Right atrium auricular region (tissue), 2 donors: ENCODE measurements around the gene PCSK2. TPM values are rescaled to one million over a fixed set of nuclear protein-coding genes. Genes with fewer than 3 reads are reported as not detected.

Source experiments
- DNase-seq: peaks from one replicate; pipeline ENCODE4 v3.0.0-alpha.2; 2019; ENCODE audit warnings: low spot score
- H3K27ac ChIP-seq, 2 donors: fragments of 200-600 bp; sonication (generic); 1 replicate in 1 of 2; 2 replicates in 1 of 2; pipeline ENCODE4 v1.5.1; 2016 to 2019
- H3K27me3 ChIP-seq, 2 donors: fragments of 200-600 bp; sonication (generic); one replicate each; pipeline versions ENCODE4 v1.5.1 to v1.6.0; 2017 to 2019
- H3K36me3 ChIP-seq: fragments of 200-600 bp; sonication (generic); one replicate; pipeline ENCODE4 v1.5.1; 2016
- H3K4me1 ChIP-seq, 2 donors: fragments of 200-600 bp; sonication (generic); one replicate each; pipeline versions ENCODE4 v1.5.1 to v1.6.0; 2017 to 2019
- H3K4me3 ChIP-seq, 2 donors: fragments of 200-600 bp; sonication (generic); 1 replicate in 1 of 2; 2 replicates in 1 of 2; pipeline ENCODE4 v1.5.1; 2017 to 2019; ENCODE audit warnings: mild to moderate bottlenecking in 1 of 2, moderate library complexity in 1 of 2
- H3K9me3 ChIP-seq, 2 donors: fragments of 200-600 bp; sonication (generic); one replicate each; pipeline ENCODE4 v1.5.1; 2019
- total RNA-seq, 2 donors: library from RNA; depleted of rRNA; stranded (reverse); fragments of >200 nt; gene quantifications; one replicate each; pipeline ENCODE4 v1.1.0, GENCODE V29; 2016
- TF ChIP-seq, protein P1 (sequence below), 2 donors: fragments of 200-600 bp; sonication (generic); IDR thresholded peaks; one replicate each; pipeline ENCODE4 v1.5.1; 2019; ENCODE audit warnings: antibody characterized with exemption in 2 of 2

The PCSK2 gene
- total RNA-seq, 2 donors from 2014 or later, result 1.6 to 2.6 TPM

DNA sequence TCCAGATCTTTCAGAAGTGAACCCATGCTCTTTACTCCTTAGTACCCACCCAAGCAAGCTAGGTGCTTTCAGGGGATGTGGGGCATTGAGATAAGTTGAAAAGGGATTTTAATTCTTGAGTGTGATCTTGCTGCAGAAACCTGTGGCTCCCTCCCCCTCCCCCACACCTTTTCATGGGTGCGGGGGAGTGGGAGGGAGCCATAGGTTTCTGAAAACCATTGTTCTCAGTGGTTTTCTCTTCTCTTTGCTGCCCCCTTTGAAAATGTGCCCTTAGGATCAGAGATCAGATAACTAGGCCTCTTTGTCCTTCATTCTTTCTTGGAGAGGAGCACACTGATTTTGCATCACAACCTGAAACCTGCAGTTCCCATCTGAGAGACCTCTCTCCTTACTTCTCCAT is 2.4 kb downstream of the PCSK2 start:
- Histone ChIP-seq H3K9me3 (no peaks in the 10 kb centered on the region), H3K27ac (no peak overlapping the region), H3K4me3 (no peak overlapping the region), H3K27me3 (peaks cover 12 to 21% of the 10 kb centered on the region in 2 donors), H3K4me1 (peaks cover 0 to 8% of the 10 kb centered on the region in 2 donors), H3K36me3 (no peaks in the 10 kb centered on the region)
- DNase-seq, result no peak
- TF ChIP-seq, protein P1, sequence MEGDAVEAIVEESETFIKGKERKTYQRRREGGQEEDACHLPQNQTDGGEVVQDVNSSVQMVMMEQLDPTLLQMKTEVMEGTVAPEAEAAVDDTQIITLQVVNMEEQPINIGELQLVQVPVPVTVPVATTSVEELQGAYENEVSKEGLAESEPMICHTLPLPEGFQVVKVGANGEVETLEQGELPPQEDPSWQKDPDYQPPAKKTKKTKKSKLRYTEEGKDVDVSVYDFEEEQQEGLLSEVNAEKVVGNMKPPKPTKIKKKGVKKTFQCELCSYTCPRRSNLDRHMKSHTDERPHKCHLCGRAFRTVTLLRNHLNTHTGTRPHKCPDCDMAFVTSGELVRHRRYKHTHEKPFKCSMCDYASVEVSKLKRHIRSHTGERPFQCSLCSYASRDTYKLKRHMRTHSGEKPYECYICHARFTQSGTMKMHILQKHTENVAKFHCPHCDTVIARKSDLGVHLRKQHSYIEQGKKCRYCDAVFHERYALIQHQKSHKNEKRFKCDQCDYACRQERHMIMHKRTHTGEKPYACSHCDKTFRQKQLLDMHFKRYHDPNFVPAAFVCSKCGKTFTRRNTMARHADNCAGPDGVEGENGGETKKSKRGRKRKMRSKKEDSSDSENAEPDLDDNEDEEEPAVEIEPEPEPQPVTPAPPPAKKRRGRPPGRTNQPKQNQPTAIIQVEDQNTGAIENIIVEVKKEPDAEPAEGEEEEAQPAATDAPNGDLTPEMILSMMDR (IDR thresholded peaks at IDR 0.05), result no peak

DNA sequence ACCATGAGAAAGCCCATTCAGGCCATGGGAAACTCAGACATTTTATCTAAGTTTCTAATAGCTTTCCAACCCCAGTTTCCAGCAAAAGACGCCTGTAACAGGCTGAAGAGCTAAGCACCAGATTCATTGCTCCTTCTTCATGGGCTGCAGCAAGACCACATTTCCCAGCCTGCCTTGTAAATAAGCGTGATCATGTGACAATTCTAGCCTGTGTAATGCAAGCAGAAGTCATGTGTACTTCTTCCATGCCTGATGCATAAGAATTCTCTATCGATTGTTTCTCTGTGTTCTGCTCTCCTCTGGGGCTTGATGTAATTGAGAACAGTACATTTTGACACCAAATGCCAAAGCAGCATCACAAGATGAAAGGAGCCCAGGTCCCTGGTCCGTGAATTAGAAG is 6.8 kb downstream of the PCSK2 start:
- TF ChIP-seq, protein P1 (IDR thresholded peaks at IDR 0.05), result no peak
- Histone ChIP-seq H3K4me3 (no peak overlapping the region), H3K4me1 (no peaks in the 10 kb centered on the region), H3K36me3 (no peaks in the 10 kb centered on the region), H3K27me3 (peaks cover 0 to 2% of the 10 kb centered on the region in 2 donors), H3K9me3 (no peaks in the 10 kb centered on the region), H3K27ac (no peak overlapping the region)
- no peak for DNase-seq

DNA sequence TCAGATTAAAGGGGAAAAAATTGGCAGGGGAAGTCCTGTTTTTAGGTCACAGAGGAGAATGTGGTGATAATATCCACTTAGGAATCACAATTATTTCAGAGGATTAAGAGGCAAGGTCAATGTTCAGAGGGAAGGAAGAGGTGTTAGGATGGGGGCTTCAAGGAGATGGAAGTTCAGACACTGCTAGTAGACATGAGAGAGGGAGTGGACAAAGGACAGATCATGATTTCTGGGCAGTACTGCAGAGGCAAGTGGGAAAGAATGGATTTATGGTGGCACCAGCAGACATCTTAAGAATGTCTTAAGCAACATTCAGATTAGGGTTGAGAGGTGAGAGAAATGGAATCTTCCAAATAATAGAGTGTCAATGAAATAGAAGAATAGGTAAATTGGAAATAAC is 9.9 kb downstream of the PCSK2 start:
- no peak for DNase-seq
- no peak overlapping the region for H3K27ac ChIP-seq
- no peaks in the 10 kb centered on the region for H3K36me3 ChIP-seq
- no peak overlapping the region for H3K4me3 ChIP-seq
- TF ChIP-seq, protein P1 (IDR thresholded peaks at IDR 0.05), result no peak
- no peaks in the 10 kb centered on the region for H3K4me1 ChIP-seq
- H3K27me3 ChIP-seq, result no peaks in the 10 kb centered on the region
- no peaks in the 10 kb centered on the region for H3K9me3 ChIP-seq

DNA sequence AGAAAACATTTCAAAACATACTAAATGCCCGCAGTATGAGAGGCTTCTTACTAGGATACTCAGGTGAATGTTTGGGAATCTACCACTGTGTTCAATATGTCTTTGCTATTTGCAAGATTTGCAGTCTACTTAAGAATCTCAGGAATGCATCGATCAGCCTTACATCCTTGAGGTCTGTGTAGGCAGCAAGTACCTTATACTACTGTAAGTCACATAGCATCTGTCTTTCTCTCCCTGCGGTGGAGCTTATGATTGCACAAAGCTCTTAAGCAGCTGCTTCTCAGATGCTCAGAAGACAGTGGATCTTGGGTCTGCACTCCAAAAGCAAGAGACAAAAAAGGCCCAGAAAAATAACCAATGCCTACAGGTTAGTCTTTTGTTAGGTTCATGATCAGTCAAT is 21.4 kb downstream of the PCSK2 start:
- Histone ChIP-seq H3K27me3 (no peaks in the 10 kb centered on the region), H3K36me3 (no peaks in the 10 kb centered on the region), H3K27ac (no peak overlapping the region), H3K4me3 (no peak overlapping the region), H3K4me1 (no peaks in the 10 kb centered on the region), H3K9me3 (no peaks in the 10 kb centered on the region)
- DNase-seq, result no peak
- TF ChIP-seq, protein P1 (IDR thresholded peaks at IDR 0.05), result no peak

DNA sequence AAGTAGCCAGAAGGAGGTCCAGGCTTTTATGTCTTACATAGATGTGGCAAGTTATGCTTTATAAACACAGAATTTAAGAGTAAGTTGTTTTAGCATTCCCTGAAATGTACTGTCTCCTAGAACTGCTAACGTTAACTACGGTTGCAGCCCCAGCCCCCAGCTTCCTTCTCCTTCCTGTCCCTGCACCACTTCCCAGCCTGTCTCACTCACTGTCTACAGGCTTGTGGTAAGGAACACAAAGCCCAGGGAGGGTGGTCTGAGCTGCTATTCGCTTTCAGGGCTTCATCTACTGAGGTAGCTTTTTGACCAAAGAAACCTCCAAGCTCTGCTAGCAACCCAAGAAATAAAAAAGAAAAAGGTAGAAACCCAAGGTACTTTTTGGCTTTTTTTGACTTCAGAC is 35.9 kb downstream of the PCSK2 start:
- Histone ChIP-seq H3K4me1 (no peaks in the 10 kb centered on the region), H3K36me3 (no peaks in the 10 kb centered on the region), H3K27ac (no peak overlapping the region), H3K9me3 (no peaks in the 10 kb centered on the region), H3K27me3 (no peaks in the 10 kb centered on the region), H3K4me3 (no peak overlapping the region)
- TF ChIP-seq, protein P1 (IDR thresholded peaks at IDR 0.05), result no peak
- no peak for DNase-seq

DNA sequence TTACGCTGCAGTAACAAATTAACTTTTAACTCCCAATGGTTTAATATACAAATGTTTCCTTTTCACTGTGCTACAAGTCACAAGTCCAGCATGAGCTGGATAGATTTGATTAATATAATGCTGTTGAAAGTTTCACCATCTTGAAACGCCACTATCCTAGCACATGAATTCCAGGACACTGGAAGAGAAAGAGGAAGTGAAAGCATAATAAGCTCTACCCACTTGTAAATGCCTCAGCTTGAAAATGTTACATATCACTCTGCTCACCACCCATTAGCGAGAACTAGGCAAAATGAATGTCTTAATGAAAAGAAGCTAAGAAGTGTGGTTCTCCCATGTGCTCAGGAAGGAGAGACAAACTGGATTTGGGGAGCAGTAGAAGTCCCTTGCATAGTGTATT is 46.9 kb downstream of the PCSK2 start:
- Histone ChIP-seq H3K4me3 (no peak overlapping the region), H3K36me3 (no peaks in the 10 kb centered on the region), H3K9me3 (no peaks in the 10 kb centered on the region), H3K27ac (no peak overlapping the region), H3K4me1 (no peaks in the 10 kb centered on the region), H3K27me3 (no peaks in the 10 kb centered on the region)
- DNase-seq, result no peak
- TF ChIP-seq, protein P1 (IDR thresholded peaks at IDR 0.05), result no peak
